HG02759 (cell line): ENCODE data around the gene HAS3.
"Not testable (repeated sequence)": the region's sequence is repeated elsewhere in the genome, so short reads cannot be mapped to it uniquely, and the experiment has no call there.

Experiments used
- ATAC-seq: cut with Tn5 transposase; IDR thresholded peaks from one replicate; pipeline ENCODE4 v1.9.1; 2021; ENCODE audit warnings: mild to moderate bottlenecking, moderate library complexity; ENCODE audit not compliant: unreplicated experiment

Gene HAS3

DNA sequence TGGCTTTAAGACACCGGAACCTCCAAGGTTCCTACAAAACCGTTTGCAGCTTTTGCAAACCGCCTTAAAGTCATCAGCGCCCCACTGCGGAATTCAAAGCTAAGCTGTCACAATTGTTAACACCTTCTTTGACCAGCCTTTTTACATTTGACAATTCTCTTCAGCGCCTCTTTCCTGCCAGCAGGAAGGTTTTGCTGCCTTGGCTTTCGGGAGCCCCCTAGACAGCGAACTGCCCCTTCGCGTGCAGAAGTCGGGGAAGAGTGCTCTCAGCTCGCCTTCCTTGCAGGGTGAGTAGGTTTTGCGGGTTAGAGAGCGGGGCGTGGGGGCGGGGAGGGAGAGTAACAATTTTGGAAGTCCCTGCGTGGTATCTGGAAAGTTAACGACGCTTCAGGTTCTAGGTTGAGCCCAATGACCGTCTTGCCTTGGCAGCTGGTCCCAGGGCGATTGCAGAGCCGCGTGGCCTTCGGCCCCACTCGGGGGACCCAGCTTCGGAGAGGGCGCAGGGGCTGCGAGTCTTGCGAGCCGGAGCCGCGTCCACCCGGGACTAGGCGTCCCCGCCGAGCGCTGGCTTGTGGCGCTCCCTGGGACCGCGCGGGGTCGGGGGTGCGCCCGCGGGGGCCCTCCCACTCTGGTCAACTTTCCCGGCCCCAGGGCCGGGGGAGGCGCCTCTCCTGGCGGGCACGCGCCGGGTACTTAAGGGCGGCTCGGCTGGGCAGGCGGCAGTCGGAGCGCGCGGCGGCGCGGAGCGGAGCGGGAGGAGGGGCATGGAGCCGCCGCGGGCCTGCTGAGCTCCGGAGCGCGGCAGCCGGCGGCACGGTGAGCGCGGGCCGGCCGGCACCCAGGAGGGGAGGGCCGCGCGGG is at the start of gene HAS3:
HAS3 (plus strand) TSS at position 153 of the 861 bp plus-strand sequence. CDS start 3,743 bp downstream, outside the sequence.
- ATAC-seq: no peak

DNA sequence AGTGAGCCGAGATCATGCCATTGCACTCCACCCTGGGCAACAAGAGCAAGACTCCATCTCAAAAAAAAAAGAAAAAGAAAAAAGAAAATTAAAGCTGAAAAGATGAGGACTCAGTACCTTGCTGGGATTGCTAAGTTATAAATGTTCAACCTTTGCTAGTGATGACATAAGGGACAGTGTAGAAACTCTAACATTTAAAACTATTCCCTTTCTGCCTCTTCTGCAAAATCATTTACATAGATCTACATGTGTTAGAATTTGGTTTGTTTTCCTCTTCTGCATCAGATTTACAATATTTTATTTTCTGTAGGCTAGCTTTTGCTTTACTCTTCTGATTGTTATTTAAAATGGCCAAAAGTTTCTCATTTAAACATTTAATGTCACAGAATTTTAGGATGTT is 49.5 kb upstream of the HAS3 start:
- no peak for ATAC-seq

- ATAC-seq: no peak
Measured at GRCh38 chr16:69056421-69056820, 49.0 kb upstream of the HAS3 start.

DNA sequence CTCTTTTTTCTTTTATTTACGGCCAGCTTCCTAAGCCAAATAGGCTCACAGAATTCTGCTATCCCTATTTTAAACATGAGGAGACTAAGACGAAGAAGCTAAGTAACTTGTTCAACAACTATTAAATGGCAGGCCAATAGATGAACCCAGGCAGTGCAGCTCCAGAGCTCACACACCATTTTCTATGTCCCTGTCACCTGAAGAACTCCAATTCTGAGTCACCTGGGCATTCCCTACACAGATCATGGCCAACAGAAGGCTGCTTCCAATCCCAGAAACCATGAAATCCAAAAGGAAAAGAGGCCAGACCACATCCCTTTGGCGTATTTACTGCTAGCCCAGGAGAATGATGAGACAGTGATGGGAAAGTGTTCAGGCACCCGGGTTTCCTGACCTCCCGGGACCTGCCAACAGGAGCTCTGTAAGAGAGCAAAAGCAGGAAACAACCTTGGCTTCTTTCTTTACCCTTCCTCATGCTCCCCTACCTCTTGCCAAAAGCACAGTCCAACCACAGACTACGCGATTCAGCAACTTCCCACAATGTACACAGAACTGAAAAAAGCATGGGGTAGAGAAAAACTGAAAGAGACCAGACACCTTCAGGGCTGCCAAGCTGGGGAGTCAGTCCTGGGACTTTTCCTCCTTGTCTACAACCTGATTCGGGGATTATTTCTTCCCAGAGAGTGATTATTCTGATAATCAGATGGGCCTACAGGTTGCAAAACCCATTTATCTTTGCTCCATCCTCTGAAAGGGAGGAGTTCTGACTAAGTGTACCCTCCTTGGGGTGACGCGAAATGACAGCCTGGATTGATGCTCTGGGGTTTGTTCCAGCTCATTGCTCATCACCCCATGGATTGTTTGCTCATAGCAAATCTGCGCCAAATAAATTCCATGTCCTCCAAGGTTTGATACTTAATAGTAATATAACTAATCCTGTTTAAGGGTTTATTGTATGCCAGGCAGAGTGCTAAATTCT is 47.8 kb upstream of the HAS3 start:
- ATAC-seq: no peak

DNA sequence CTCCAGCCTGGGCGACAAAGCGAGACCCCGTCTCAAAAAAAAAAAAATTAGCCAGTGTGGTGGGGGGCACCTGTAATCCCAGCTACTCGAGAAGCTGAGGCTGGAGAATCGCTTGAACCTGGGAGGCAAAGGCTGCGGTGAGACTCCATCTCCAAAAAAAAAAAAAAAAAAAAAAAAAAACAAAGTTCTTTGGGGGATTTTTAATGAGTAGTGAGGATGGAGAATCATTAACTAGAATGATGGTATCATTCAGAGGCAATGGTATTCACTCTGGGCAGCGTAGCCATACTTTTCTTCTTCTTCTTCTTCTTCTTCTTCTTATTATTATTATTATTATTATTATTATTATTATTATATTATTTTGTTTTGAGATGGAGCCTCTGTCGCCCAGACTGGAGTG is 42.0 kb upstream of the HAS3 start:
- not testable (repeated sequence) for ATAC-seq

DNA sequence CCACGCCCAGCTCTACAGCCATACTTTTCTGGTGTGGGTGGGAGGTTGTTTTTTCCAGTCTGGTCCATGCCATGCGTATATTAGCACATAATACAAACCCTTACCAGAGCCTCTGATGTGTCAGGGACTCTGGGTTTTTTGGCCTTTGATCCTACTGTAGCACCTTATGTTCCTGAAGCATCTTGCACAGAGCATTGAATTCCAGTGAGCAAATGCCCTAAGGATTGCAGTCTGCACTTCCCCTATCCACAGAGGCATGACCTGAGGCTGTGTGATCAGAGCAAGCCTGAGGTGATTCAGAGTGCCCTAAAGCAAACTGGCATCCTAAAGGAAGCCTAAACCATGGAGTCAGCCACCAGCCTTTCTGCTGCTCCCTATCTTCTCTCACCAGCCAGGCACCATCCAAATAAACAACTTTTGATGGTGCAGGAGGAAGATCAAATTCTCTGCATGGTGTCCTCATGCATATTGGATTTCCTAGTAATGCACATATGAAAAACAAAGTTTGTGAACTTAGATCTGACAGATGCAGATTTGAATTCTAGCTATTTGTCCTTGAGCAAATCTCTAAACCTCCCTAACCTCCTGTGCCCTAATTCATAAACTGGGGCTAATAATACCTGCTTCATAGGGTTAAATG is 41.2 kb upstream of the HAS3 start:
- no peak for ATAC-seq

DNA sequence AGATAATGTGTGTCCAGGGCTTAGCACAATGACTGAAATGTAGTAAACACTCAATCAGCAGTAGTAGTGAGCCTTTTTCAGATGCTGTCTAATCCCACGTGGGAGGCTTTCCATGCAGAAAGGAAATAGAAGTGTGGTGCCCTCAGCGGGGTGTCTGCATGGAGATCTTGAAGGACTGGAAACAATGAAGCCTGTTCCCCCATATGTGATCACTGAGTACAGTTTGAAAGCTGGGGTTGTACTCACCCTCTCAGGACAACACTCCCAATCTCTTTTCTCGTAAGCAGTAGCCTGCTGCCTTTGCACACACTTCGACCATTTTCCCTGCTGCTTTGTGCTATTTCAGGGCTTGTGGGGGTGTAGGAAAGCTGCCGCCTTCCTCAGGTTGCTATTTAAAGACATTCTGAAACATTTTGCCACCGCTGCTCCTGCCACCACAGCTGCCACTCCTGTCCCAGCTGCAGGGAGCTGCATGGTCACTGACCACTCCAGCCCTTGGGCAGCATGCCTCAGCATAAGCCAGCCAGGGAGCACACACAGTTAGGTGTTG is 40.6 kb upstream of the HAS3 start:
- no peak for ATAC-seq

- no peak for ATAC-seq
Measured at GRCh38 chr16:69069504-69069903, 35.9 kb upstream of the HAS3 start.

GRCh38 chr16:69071036-69071435 is 34.4 kb upstream of the HAS3 start:
- no peak for ATAC-seq

DNA sequence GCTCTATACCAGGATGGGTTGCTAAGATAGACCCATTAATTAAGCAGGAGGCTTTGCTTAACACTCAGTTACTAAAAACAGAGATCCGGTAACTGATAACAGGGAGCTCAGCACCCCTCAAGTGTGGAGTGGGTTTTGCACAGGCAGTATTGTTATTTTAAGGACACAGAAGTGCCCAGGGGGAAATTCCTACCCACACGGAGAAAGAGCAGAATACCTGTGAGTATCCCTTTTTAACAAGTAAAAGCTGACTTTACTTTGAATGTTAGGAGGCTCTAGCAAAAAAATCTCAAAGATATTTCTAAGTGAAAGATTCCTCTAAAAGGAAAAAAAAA is 32.8 kb upstream of the HAS3 start:
- no peak for ATAC-seq

- ATAC-seq: no peak
Measured at GRCh38 chr16:69073181-69073702, 32.2 kb upstream of the HAS3 start.

GRCh38 chr16:69077251-69077650 is 28.2 kb upstream of the HAS3 start:
- no peak for ATAC-seq

GRCh38 chr16:69078073-69078472 is 27.4 kb upstream of the HAS3 start:
- no peak for ATAC-seq

DNA sequence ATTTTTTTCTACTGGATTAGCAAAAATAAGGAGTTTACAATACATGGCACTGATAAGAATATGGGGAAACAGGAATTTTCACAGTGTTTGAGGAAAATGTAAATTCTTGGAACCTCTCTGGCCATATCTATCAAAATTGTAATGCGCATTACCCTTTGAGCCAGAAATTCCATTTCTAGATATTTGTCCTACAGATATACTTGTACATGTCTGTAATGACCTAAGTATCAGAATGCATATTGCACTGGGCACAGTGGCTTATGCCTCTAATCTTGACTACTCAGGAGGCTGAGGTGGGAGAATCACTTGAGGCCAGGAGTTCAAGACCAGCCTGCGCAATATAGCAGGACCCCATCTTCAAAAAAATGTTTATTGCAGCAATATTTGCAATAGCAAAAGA is 25.8 kb upstream of the HAS3 start:
- ATAC-seq: no peak

- no peak for ATAC-seq
Measured at GRCh38 chr16:69083306-69083941, 22.0 kb upstream of the HAS3 start.

DNA sequence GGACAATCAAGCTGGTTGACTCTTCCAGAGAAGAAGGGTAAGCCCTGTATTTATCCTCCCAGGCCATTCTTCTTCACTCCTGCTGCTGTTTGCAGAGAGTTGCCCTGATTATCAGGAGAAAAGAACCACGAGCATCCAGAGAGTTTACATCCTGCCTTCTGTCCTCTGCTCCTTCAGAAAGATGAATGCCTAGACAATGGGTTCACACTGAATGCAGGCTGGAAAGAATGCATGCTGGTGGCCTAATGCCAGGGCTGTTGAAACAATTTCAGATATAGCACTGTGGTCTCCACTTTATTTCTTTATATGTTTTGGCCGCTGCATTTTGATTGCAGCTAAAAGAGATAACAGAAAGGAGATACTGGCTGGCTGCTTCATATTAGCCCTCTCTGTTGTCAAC is 21.2 kb upstream of the HAS3 start:
- no peak for ATAC-seq

DNA sequence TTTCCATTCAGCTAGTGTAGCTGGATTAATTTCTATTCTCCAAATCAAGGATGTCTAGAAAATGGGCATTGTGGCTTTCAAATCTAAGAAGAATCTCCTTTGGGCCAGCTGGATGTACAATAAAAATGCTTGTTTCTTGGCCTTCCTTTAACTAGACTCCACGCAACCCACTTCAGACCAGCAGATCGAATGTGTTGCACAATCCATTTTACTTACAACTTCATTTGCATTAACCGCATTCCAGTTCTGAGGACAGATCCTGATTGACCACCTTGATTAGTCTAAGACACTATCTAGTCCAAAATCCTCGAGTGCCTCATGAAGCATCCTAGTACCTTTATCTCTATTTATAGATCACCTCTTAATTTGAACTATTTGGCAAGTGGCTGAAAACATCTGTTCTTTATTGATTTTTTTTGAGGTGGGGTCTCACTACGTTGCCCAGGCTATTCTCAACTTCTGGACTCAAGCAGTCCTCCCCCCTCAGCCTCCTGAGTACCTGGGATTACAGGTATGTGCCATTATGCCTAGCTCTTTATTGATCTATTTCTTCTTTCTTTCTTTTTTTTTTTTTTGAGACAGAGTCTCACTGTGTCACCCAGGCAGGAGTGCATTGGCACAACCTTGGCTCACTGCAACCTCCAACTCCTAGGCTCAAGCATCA is 20.3 kb upstream of the HAS3 start:
- no peak for ATAC-seq

DNA sequence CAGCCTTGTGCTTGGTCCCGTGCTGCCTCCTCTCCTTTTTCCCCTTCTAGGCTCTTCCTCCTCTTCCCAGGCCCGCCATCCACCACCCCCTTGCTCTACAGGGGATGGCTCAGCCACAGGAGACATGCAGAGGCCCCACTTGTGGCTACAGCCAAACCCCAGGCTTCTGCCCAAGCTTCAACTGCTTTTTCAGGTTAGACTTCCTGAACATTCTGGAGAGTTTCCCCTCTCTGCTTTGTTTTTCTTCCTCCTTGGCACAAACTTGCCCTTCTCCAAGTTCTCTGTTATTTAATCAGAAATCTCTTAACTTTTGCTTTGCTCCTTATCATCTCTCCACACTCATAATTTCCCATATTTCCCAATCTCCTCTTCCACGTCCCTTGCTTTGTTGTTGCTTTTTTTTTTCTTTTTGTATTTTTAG is 18.3 kb upstream of the HAS3 start:
- no peak for ATAC-seq

DNA sequence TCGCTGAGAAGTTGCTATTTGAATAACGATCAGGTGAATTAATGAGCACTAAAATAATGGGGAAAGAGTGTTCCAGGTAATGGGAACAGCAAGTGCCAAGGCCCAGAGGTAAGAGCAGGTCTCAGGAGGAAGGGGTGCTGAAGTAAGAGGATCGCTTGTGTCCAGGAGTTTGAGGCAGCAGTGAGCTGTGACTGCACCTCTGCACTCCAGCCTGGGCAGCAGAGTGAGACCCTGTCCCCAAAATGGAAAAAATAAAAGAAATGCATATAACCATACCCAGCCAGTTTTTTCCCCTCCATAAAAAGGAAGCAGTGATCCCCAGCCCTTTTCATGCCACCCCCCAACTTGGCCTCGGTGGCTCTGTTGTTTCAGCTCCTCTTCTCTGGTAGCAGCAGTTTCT is 16.8 kb upstream of the HAS3 start:
- no peak for ATAC-seq
